GM19455 (cell line): ENCODE results near the gene PALLD.

ENCODE experiments used
- ATAC-seq: cut with Tn5 transposase; IDR thresholded peaks from one replicate; pipeline ENCODE4 v1.9.1; 2021; ENCODE audit not compliant: unreplicated experiment

The PALLD gene

DNA sequence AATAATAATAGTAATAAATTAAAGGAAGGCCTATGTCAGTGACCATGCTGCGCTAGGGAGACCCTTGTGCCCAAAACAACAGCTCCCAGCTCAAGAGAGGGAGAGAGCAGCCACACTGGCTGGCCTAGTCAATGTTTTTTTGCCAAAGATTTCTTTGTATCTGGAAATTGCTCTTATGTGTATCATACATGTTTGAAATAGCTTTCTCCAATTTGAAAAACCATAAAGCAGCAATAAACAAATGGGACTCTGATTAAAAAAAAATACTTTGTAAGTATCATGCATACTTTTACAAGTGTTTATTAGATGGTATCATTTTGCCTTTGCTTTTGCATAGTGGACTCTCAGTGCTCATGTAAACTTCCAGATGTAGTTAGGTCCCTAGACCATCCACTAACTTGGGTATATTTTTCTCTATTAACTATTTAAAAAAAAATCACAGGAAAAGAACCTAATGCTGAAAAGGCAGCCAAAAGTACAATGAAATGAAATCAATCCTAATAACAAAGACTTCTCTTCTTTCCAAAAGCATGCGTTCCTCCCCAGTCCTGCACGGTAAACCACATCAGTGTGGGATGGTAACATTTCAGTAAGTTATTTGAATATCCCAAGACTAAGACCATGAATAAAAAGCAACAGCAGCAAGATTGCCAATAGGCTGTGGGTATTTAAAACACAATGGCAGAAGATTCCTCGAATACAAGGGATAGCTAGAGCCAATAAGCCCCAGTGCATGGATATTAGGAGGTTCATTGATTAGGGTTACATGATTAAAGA is 117.6 kb downstream of the PALLD start:
- ATAC-seq, result no peak

DNA sequence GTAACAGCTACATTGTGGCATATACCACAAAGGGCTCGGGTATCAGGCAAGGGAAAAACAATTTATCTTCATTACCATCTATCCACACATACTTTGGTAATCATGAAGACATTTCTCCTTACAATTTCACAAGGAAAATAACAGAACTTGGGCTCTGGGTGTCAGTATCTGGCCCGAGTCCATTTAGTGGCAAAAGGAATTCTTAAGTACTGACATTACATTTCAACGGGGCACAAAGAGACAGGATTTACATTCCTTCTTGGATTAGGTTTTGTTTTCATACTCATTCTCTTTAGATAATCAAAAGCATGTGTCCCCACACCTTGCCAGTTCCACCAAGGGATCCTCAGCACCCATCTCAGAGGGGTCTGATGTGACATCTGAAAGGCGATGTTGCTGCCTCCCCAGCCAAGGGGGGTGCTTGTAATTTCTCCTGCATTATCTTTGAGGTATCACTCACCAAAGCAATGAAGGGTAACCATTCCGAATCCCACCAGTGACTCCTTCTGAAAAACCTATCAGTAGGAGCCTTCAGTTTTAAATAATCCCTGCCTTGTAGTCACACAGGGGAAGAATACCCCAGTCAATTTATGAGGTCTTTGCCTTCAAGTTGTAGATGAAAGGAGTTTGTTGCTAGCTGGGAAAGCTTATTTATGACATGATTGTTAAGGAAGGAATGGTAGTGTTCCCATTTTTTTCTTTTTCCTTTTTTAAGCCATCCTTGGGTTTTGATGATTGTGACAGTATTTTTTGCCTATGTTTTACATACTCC is 118.6 kb downstream of the PALLD start:
- ATAC-seq, result no peak

DNA sequence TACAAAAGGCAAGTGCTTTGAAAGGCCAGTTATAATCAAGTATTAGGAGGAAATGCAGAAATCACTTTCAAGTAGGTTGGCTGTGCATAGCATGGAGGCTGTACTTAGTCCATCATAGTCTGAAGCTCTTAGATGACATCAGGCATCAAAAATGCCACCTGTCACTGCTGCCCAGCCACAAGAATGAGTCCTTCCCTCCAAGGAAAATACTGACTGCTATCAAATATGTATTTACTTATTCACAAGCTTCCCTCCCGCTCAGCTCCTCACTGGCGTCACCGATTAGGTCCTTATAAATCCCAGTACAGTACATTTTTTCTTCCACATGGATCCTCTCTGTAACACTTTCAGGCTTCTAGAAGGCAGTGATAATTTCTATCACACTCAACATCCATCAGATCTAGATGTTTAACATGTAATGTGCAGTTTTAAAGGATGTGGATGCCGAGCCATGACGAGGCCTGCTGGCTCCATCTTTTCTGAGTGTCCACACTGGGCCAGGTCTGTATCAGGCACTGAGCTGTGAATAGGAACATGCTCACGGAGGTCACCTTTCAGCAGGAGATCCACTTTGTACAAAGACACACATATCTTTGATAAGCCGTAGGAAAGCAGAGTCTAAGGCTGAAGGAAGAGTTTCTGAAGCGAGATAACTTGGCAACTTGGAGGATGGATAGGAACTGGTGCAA is 121.9 kb downstream of the PALLD start:
- ATAC-seq, result no peak

DNA sequence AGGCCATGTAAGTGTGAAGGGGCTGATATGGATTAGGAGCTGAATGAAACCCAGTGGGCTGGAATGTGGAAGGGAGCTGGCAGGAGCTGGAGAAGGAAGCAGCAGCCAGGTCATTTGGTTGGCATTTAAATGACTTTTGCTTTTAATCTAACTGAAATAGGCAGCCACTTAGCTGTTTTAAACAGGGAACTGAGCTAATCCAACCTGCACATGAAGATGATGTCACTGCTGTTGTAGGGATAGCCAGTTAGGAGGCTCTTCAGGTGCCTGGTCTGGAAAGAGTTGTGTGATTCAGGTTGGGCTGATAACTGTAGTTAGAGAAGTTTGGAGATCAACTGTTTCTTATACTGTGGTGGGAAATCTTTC is 122.4 kb downstream of the PALLD start:
- ATAC-seq, result no peak

DNA sequence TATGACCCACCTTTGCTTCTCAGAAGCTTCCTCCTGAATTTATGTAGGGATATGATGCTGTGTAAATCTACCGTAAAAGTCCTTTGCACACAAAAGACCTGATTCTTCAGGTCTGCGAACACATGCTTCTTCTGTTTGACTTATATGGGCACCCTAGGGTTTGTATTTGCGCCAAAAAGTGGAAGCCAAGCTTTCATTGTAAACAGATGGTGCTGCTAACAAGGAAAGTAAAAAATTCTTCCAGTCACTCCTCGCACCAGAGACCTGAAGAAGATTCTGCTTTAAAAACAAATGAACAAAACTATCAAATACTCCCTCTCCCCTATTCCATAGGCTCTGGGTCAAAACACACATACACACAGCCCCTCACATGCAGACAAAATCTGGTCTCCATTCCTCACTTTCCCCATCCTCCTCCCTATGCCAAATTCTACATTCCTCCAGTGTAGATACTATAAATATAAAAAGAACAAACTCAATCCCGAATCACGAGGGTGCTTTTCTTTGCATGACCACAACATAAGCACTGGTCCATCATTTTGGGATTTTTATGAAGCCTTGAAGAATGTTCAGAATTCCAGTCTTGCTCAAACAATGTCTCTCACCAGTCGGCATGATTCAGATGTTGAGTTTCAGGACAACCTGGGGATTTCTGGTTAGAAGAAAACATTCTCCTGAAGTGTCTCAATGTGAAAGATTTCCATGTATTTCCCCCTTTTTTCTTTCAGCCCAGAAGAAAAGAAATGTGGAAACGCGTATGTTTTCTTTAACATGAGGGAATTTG is 125.1 kb downstream of the PALLD start:
- no peak for ATAC-seq

DNA sequence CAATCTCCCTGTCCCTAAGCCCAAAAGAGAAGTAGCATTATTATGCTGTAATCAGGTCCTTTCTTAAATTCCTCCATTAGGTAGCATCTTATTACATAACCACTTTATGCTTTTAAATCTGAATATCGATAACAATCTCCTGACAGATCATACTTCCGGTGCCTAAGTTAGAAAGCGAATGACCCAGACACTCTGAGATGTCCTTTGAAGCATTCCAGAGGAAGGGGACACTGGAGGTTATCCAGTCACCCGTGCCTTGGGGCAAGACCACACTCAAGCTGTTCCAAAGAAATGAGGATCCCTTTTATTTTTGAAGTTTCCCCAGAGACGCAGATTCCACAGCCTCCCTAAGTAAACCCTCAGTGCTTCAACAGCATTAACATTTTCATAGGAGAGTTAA is 125.7 kb downstream of the PALLD start:
- no peak for ATAC-seq

DNA sequence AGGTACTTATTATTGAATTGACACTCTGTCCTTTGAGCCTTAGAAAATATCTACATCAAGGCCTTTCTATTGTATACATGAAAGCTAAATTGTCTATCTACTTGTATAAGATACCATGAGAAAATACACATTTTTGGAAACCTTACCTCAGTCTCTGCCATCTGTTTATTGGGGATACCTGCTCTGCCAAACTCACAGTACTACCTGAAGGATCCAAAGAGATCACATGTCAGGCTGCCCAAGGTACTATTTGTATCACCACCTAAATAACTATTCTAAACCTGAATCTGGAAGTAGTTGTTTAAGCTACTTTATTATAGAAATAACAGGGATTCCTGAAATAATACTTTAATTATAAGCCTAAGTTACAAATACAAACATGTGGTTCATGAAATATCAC is 126.2 kb downstream of the PALLD start:
- ATAC-seq, result no peak

DNA sequence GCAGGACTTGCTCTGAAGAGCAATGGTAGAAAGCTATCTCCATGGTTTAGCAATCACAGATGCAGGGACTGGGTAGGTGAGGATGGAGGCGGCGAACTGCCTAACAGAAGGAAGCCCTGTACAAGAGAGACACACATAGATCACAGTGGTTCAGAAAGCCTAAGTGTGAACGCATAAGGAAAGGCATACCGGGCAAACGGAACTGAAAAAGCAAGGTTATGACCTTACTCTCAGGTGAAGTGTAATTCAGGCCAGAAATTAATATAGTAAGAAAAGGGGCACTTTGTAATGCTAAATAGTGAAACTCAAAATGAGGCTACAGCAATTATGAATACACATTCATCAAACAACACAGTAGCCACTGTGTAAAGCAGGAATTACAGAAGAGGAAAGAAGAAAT is 126.6 kb downstream of the PALLD start:
- no peak for ATAC-seq

DNA sequence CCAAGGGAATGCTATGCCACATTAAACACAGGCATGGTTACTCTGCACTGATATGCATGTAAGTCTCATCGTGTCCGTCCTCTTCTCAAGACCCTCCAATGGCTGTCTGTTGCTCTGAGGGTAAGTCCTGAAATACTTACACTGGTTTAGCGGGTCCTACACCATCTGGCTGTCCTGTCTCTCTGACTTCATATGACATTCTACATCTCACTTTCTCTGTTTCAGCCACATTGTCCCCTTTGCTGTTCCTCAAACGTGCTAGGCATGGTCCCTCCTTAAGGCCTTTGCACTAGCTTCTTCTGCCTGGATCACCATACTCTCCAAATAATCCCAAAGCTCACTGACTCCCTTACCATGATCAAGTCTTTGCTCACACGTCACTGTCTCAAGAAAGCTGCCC is 131.4 kb downstream of the PALLD start:
- ATAC-seq, result no peak

DNA sequence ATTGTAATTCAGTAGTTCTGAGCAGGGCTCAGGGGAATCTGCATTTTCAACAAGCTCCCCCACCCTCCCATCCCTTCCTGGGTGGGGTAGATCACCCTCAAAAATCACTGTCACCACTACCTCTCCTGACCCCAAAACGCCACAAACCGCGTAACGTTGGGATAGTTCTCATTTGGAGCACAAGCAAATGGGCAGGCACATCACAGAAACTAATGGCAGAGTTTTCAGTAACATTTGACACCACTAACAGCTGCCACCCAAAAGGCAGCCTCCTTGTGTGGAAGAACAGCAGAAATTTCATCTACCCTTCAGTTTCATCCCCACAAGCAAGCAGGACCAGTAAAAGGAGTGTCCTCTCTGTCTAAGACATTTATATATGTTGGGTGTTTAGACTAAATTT is 132.7 kb downstream of the PALLD start:
- no peak for ATAC-seq

DNA sequence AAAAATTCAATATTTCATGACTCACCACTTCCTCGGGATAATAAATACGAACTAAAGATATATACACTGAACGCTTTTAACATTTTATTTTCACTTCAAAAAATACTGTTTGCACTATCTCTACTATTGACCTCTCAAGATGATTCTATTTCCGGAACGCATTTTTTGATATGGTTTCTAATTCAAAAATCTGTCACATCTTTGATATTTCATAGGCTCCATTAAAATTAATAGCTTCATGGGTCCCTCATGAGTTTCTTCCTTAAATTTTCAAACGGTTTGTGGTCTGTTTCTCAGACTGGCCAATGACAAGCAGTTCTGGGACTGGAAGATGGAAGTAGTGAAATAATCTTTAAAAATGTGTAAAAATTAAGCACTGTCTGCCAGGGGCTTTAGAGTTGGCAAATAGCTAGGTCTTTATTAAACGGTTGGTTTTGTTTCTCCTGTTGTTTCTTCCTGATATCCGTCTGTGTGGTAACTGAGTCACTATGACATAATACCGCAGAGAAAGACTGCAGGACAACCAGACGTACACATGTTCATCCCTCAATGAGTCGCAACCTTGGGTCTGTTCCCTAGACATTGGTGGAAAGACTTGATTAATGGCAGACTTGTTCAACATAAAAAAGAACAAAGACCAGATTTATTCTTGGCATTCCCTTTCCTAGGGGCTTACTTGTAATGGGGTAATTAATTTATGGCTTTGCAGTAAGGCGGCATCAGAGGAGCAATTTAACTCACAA is 133.8 kb downstream of the PALLD start:
- ATAC-seq, result no peak

DNA sequence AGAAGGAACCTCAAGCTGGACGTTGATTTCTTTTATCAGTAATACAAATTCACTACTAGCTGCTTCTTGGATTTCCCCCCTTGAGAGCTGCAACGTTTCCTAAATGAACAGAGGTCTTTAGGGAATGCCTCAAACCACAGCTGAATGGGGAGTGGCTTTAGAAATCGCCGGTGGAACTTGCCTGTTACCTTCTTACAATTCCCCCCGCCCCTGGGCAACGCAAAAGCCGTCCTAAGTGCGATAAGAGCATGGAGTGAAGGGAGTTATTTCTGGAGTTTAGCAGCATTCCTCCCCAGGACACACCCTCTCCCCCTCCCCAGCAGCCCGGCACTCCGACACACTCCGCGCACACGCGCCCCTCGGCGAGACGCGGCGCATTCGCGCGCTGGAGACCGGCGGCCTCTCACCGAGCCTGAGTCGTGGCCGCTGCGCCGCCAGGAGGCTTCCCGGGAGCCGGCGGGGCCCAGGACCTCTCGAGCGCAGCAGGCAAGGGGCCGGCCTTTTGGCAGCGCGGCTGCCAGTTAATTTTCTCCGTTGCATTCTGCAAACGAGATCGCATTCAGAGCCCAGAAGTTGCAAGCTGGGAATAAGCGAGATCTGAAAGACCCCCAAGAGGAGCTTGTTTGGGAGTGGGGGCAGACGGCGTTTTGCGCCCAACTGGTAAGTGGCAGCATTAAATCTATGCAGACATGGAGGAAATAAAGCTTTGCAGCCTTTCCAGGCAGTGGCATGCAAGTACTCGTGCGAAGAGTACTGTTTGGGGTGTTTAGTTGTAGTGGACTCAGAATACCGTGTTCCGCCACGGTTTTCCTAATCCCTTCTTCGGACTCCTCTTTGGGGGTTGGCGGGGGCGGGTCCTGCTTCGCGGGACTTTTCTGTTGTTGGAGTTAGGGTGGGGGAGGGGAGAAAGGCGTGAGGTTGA is 134.7 kb downstream of the PALLD start:
- no peak for ATAC-seq

DNA sequence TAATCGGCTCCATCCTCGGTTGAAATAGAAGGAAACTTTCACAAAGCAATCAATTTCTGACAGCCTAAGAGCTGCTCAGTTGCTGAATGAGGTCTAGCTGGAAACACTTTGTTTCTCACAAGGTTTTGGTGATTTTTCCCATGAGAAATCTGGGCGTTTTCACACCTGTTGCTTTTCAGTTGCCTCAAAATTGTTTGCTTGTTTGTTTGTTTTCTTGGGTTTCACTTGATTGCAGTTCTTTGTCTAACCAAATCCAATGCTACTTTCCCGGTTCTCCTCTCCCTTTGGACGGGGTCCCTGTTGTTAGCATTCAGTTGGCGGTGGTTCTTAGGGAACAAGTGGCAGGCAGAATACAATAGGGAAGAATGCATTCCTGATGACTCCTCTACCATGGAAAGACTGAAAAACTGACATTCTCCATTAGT is 135.5 kb downstream of the PALLD start:
- ATAC-seq, result no peak

DNA sequence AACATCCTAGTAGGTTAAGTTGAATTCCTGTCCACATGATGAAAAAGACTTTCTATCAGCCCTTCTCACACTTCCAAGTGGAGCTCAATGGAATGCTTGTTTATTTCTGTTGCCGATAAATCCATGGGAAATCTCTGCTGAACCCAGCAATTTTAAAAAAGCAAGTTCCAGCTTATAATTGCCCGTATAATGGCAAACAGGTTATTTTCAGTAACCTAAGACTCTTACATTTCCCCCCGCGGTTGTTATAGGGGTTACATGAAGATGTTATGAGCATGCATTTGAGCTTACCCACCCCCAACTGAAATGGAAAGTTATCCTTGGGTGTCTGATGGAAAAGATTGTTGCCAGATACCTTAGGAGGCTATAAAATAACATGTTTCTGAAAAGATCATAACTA is 136.2 kb downstream of the PALLD start:
- ATAC-seq, result no peak

DNA sequence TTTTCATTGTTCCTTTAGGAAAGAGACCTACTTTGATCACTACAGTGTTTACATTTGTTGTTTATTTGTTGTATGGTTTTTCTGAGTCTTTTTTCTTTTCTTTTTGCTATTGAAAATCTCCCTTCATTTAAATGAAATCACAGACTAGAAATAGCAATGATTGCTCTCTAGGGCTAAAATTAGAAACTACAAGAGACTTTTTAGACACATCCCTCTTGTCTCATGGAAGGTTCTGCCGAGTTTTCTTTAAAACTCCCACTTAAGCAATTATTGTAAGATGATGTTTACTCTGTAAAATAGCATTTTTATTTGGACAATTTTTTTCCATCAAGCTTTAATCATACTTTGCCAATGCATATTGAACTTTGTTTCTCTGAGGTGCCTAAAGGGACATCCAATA is 136.6 kb downstream of the PALLD start:
- no peak for ATAC-seq

DNA sequence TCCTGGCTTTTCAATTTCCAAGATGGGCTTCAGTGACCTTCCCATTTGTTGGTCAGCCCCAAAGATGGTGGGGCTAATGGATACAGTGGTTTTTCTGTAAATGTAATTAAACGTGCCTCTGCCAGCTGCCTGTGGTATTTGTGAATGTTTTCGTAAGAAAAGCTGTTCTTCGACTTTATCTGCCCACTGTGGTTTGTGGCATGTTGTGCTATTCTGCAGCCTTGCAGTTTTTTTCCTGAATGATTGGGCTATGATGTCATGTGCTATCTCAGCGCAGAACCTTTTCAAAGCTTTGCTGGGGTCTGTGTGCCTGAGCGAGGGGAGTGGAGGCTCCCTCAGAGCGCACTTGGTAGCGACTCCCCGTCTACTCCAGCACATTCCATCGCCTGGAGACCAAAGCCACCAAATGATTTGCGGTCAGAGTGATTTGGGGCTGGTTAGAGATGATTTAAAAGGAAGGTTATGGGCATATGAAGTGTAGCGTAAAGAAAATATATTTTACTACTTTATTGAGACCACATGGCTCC is 137.5 kb downstream of the PALLD start:
- no peak for ATAC-seq

DNA sequence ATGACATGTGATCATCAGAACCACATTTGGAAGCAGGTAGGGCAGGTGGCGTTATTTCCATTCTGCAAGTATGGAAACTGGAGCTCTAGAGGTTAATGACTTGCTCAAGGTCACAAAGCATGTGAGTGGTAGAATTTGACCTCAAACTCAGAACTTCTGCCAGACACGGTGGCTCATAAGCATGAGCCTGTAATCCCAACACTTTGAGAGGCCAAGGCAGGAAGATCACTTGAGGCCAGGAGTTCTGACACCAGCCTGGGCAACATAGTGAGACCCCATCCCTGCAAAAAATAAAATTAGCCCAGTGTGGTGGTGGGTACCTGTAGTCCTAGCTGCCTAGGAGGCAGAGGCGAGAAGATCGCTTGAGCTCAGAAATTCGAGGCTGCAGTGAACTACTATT is 139.2 kb downstream of the PALLD start:
- no peak for ATAC-seq

DNA sequence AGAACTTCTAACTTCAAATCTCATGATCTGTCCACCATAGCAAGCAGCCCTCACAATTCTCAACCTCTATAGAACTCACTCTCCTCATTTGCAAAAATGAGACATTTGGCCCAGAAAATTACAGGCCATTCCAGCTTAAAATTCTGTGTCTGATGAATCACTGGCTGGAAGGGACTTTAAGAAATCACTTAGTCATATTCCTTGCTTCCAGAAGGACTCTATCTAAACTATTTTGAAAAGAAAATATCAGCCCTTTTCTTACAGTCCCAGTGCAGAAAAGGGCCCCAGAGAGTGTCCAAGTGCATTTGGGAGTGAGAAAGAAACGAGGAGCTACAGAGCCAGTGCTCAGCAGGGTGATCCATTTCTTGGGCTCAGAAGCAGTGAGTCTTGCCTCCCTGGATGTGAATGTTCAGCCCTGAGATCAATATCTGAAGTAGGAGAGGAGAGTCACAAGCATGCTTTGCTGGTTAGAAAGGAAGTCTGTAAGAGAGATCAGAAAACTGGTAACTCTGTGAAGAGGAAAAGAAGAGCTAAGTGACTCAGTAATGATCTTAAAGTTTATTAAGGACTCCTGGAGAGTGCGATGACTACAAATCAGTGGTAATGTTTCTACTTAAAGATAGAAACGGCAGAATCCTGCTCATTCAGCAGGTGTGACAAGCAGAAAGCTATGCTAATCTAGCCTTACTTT is 139.8 kb downstream of the PALLD start:
- ATAC-seq, result no peak
